OCI-LY7 (cell line): Measurements from ENCODE around the gene SLC25A22. TPM values are rescaled to one million over a fixed set of nuclear protein-coding genes. Genes with fewer than 3 reads are reported as not detected.

Source experiments
- BruUV-seq: library from RNA; stranded (reverse); fragments of 400-500 nt; replicated peaks from 2 replicates; lab custom pipeline; 2021; lab: Mats Ljungman, UMichigan
- CTCF ChIA-PET: fragments of 300-600 bp; sonication (Branson Sonifier 250); formaldehyde crosslinking; loops from one replicate; lab custom pipeline; 2022; ENCODE audit warnings: antibody characterized with exemption; ENCODE audit not compliant: unreplicated experiment; lab: Charles Lee
- POLR2A ChIA-PET: fragments of 300-600 bp; sonication (Branson Sonifier 250); formaldehyde crosslinking; loops from one replicate; lab custom pipeline; 2022; ENCODE audit warnings: antibody characterized with exemption; lab: Charles Lee
- DNase-seq: peaks from one replicate; pipeline ENCODE4 v3.0.0-alpha.2; 2015; ENCODE audit warnings: low spot score
- H2AFZ ChIP-seq: fragments of 200-600 bp; sonication (generic), shearing (Covaris generic); 2 replicates; pipeline ENCODE4 v1.6.1; 2014; ENCODE audit warnings: mild to moderate bottlenecking, antibody characterized with exemption, low read length, moderate library complexity
- H3K27ac ChIP-seq: fragments of 200-600 bp; sonication (generic); 2 replicates; pipeline ENCODE4 v1.5.1; 2014; ENCODE audit warnings: mixed run types, low read depth, mild to moderate bottlenecking, moderate library complexity, low read length, inconsistent platforms; ENCODE audit not compliant: poor library complexity, severe bottlenecking
- H3K36me3 ChIP-seq: fragments of 200-600 bp; sonication (generic); 2 replicates; pipeline ENCODE4 v1.6.1; 2014; ENCODE audit warnings: mild to moderate bottlenecking, antibody characterized with exemption, low read length, moderate library complexity, mixed read lengths; ENCODE audit not compliant: insufficient read depth
- H3K4me1 ChIP-seq: fragments of 200-600 bp; sonication (generic); 2 replicates; pipeline ENCODE4 v1.5.1; 2014; ENCODE audit warnings: mild to moderate bottlenecking, low read length; ENCODE audit not compliant: insufficient read depth, poor library complexity, severe bottlenecking
- H3K4me2 ChIP-seq: fragments of 200-600 bp; sonication (generic); 2 replicates; pipeline ENCODE4 v1.6.1; 2014; ENCODE audit warnings: mild to moderate bottlenecking, low read length
- H3K4me3 ChIP-seq: fragments of 200-600 bp; sonication (generic); 2 replicates; pipeline ENCODE4 v1.5.1; 2014; ENCODE audit warnings: mild to moderate bottlenecking, low read depth, low read length; ENCODE audit not compliant: poor library complexity, severe bottlenecking
- H3K79me2 ChIP-seq: fragments of 200-600 bp; sonication (generic); 2 replicates; pipeline ENCODE4 v1.6.1; 2016; ENCODE audit warnings: low read depth, mild to moderate bottlenecking, low read length, moderate library complexity, mixed read lengths; ENCODE audit not compliant: insufficient read depth
- H3K9me2 ChIP-seq: fragments of 200-600 bp; sonication (generic); 2 replicates; pipeline ENCODE4 v1.6.1; 2016; ENCODE audit warnings: mild to moderate bottlenecking, low read length, mixed read lengths; ENCODE audit not compliant: insufficient read depth
- H3K9me3 ChIP-seq: fragments of 200-600 bp; sonication (generic); 2 replicates; pipeline ENCODE4 v1.6.1; 2014; ENCODE audit warnings: mild to moderate bottlenecking, mixed run types, low read length, mixed read lengths
- H4K20me1 ChIP-seq: fragments of 200-600 bp; sonication (generic); 2 replicates; pipeline ENCODE4 v1.6.1; 2014; ENCODE audit warnings: mild to moderate bottlenecking, antibody characterized with exemption, low read length, moderate library complexity, mixed read lengths; ENCODE audit not compliant: insufficient read depth
- EZH2phosphoT487 ChIP-seq: fragments of 200-600 bp; sonication (generic); IDR thresholded peaks from 2 replicates; pipeline ENCODE4 v1.6.1; 2018; ENCODE audit warnings: low read depth, borderline replicate concordance, mild to moderate bottlenecking, mixed run types, antibody characterized with exemption, low read length, moderate library complexity, mixed read lengths
- intact Hi-C: fragments of 100-400 bp; cut with micrococcal nuclease; formaldehyde crosslinking; loops from one replicate; pipeline ENCODE4 v1.10.0; 2022; ENCODE audit not compliant: unreplicated experiment
- total RNA-seq, 2 experiments: library from RNA; depleted of rRNA in 1 of 2; stranded (reverse); fragments of >200 nt in 1 of 2; shearing (Covaris generic) in 1 of 2; gene quantifications; 2 replicates each; pipeline ENCODE4 v1.2.3, GENCODE V29; 2014 to 2022
- TF ChIP-seq, protein P1 (sequence below): fragments of 200-600 bp; sonication (generic); conservative IDR thresholded peaks from 2 replicates; pipeline ENCODE4 v1.5.1; 2014; ENCODE audit warnings: mild to moderate bottlenecking, antibody characterized with exemption, low read length, moderate library complexity, mixed read lengths

Gene SLC25A22
- total RNA-seq, 2 experiments from 2014 or later: 30.8 to 50.9 TPM

GRCh38 chr11:772429-773390, 25.4 kb downstream of the SLC25A22 start:
- Histone ChIP-seq H3K9me3 (no peaks in the 10 kb centered on the region), H3K9me2 (no peaks in the 10 kb centered on the region), H3K27ac (no peak overlapping the region), H2AFZ (no peak overlapping the region), H4K20me1 (no peaks in the 10 kb centered on the region), H3K4me2 (no peak overlapping the region), H3K4me3 (no peak overlapping the region), H3K4me1 (peaks cover 11% of the 10 kb centered on the region), H3K36me3 (peaks cover 63% of the 10 kb centered on the region), H3K79me2 (peaks cover 32% of the 10 kb centered on the region)
- no peak for DNase-seq
- ChIA-PET POLR2A (no interaction called here), CTCF (no interaction called here)
- intact Hi-C loops: no loop called here
- TF ChIP-seq EZH2phosphoT487: no peak
- TF ChIP-seq, protein P1, sequence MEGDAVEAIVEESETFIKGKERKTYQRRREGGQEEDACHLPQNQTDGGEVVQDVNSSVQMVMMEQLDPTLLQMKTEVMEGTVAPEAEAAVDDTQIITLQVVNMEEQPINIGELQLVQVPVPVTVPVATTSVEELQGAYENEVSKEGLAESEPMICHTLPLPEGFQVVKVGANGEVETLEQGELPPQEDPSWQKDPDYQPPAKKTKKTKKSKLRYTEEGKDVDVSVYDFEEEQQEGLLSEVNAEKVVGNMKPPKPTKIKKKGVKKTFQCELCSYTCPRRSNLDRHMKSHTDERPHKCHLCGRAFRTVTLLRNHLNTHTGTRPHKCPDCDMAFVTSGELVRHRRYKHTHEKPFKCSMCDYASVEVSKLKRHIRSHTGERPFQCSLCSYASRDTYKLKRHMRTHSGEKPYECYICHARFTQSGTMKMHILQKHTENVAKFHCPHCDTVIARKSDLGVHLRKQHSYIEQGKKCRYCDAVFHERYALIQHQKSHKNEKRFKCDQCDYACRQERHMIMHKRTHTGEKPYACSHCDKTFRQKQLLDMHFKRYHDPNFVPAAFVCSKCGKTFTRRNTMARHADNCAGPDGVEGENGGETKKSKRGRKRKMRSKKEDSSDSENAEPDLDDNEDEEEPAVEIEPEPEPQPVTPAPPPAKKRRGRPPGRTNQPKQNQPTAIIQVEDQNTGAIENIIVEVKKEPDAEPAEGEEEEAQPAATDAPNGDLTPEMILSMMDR: no peak
- BruUV-seq: no TSS peak

- Histone ChIP-seq H3K27ac (no peak overlapping the region), H3K4me3 (no peak overlapping the region), H4K20me1 (no peaks in the 10 kb centered on the region), H2AFZ (no peak overlapping the region), H3K4me2 (no peak overlapping the region), H3K9me3 (no peaks in the 10 kb centered on the region), H3K4me1 (peaks cover 11% of the 10 kb centered on the region), H3K36me3 (peaks cover 73% of the 10 kb centered on the region), H3K79me2 (peaks cover 30% of the 10 kb centered on the region), H3K9me2 (no peaks in the 10 kb centered on the region)
- TF ChIP-seq, protein P1: no peak
- TF ChIP-seq EZH2phosphoT487: no peak
- POLR2A ChIA-PET: no interaction called here
- no TSS peak for BruUV-seq
- intact Hi-C loops: no loop called here
- no peak for DNase-seq
- CTCF ChIA-PET: no interaction called here
Measured at GRCh38 chr11:771617-772204, 26.4 kb downstream of the SLC25A22 start.
